RKO (cell line): ENCODE data around the gene ZNF423.
"Not testable (repeated sequence)": the region's sequence is repeated elsewhere in the genome, so short reads cannot be mapped to it uniquely, and the experiment has no call there.

Experiments
- DNase-seq: peaks from one replicate; pipeline ENCODE4 v3.0.0-alpha.2; 2016; ENCODE audit warnings: low spot score

ZNF423 gene

GRCh38 chr16:49510141-49510540 lies 345.8 kb downstream of the ZNF423 start:
- DNase-seq: no peak

DNA sequence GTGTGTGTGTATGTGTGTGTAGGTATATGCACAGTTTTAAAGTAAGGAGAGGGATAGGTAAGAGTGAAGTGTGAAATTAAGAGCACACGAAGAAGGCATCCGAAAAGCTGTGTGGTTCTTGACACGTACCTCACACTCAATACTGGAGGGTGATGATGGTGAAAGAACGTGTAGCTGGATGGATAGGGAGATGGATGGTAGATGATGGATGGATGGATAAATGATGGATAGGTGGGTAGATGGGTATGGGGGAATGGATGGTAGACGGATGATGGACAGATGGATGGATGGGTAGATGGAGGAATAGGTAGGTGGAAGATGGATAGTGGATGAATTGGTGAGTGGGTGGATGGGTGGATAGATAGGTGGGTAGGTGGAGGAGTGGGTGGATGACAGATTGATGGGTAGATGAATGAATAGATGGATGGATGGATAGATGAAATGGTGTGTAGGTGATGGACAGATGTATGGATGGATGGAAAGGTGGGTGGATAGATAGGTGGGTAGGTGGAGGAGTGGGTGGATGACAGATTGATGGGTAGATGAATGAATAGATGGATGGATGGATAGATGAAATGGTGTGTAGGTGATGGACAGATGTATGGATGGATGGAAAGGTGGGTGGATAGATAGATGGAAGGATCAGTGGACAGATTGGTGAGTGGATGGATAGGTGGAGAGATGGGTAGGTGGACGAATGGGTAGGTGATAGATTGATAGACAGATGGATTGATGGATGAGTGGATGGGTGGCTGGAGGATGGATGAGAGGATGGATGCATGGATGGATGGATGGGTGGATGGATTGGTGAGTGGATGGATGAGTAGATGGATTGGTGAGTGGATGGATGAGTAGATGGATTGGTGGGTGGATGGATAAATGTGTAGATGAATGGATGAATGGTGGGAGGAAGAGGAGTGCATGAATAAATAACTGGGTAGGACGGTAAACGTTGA lies 349.6 kb downstream of the ZNF423 start:
- not testable (repeated sequence) for DNase-seq

GRCh38 chr16:49505556-49505955 lies 350.4 kb downstream of the ZNF423 start:
- no peak for DNase-seq

DNA sequence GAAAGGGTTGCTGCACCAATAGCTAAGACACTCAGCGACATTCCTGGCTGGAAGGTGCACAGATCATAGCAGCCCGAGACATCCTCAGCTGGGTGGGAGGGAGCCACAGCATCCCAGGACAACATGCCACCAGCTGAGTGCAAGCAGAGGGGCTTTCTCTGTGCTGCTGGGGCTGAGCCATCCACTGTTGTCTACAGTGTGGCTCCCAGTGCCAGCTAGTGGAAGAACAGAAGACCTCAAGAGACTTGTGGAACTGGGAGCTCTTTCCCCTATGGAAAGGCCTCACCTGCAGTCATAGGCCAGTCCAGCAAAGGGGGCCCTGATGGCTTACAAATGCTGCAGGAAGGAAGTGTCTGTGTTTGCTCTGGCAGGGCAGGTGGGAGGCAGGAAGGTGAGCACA lies 351.3 kb downstream of the ZNF423 start:
- no peak for DNase-seq

DNA sequence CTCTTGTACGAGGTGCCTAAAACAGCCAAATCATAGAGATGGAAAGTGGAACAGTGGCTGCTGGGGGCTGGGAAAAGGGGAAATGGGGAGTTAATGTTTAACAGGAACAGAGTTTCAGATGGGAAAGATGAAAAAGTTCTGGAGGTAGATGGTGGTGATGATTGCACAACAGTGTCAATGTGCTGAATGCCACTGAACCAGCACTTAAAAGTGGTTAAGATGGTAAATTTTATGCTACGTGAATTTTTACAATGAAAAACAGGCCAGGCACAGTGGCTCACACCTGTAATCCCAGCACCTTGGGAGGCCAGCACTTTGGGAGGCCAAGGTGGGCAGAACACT lies 351.9 kb downstream of the ZNF423 start:
- DNase-seq: no peak

DNA sequence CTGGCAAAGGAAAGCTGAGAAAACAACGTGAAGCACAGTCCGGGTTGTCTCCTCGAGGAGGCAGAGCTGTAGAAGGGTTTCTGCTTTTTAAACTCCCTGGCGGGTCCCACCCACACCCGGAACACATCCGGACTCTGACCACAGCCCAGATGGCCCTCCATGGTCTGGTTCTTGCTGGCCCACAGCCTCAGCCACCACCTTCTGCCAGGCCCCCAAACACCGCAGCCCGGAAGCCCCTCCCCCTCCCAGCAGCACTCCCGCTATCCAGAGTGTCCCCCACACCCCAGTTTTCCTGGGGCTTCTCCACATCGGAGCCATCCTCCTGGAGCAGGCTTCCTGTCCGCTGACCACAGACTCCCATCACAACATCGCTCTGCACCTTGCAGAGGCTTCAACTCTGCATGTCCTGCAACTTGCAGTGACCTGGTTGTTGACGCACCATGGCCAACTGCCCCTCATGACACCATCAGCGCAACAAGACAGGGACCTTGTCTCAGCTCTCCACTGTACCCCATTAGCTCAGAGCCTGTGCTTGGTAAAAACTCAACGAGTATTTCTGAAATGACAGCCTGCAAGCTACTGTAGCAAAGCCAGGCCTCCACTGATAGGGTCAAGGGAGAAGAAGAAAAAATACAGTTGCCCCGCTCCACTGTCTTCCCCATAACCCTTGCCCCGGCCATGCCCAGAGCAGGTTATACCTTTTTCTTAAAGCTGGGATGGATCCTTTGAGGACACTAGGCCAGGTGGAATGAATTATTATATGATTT lies 352.5 kb downstream of the ZNF423 start:
- no peak for DNase-seq

GRCh38 chr16:49502136-49502881 lies 353.6 kb downstream of the ZNF423 start:
- no peak for DNase-seq

DNA sequence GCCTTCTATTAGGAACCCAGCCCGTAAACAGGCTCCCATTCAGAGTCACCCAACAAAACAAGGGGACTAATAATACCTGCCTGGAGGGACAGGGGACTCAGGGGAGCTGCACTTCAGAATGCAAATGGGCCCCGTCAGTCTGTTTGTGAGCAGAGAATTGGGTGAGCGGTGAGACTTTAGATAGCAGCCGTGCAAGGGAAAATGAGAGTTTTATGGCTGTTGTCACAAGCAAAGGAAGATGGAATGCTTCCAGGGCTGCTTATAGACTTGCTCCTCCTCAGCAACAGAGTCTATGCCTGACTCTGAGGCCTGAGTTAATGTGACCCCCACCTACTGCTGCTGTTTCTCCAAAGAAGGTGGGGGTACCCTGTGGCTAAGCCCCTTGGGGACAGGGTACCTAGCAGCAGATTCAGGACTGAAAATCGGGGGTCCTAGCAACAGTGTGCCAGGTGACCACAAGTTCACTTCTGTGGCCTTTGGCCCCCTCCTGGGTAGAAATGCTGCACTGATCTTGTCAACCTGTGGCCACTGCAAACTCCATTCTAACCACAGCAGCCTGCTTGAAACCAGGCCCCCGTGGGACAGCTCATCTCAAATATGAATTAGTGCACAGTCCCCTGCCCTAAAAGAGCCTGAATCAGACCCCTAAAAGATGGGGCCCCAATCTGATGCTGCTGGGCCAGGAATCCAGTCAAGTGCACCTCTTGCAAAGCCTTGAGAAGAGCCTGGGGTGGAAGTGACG lies 355.9 kb downstream of the ZNF423 start:
- no peak for DNase-seq

GRCh38 chr16:49499414-49499785 lies 356.5 kb downstream of the ZNF423 start:
- no peak for DNase-seq

GRCh38 chr16:49498666-49499413 lies 357.1 kb downstream of the ZNF423 start:
- DNase-seq: no peak

- DNase-seq: no peak
These were observed 357.6 kb downstream of the ZNF423 start for GRCh38 chr16:49498264-49498663.

GRCh38 chr16:49497466-49497865 lies 358.4 kb downstream of the ZNF423 start:
- DNase-seq: no peak

GRCh38 chr16:49496656-49497055 lies 359.3 kb downstream of the ZNF423 start:
- DNase-seq: no peak

DNA sequence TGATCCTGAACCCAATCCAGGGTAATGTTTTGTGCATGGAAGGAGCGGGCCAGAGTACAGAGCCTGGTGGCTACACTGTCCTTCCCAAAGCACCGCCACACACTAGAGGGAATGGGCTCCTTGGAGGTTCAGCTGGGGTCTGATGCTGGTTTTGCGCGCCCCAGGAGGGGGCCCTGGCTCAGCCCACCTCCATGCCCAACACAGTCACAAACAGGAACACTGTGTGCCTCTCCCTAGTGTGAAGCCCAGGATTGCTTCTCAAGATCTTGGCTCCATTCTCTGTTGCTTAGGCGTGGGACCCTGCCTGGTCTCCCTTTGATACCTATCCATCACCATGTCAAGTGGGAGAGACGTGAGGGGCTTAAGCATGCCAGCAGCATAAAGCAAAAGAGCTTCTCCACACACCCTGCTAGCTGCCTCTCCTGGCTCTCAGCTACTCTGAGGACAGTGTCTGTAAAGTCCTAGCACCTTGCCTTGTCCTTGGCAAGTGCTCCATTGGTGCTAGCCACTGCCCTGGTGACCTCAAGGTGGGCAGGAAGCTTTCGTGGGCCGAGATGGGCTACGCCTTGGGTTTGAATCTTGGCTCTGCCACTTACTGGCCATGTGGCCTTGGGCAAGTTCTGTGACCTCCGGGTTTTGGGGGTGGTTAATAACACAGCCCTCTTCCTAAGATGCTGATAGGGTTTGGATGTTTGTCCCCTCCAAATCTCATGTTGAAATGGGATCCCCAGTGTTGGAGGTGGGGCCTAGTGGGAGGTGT lies 360.1 kb downstream of the ZNF423 start:
- DNase-seq: no peak

GRCh38 chr16:49494891-49495566 lies 360.9 kb downstream of the ZNF423 start:
- DNase-seq: no peak

DNA sequence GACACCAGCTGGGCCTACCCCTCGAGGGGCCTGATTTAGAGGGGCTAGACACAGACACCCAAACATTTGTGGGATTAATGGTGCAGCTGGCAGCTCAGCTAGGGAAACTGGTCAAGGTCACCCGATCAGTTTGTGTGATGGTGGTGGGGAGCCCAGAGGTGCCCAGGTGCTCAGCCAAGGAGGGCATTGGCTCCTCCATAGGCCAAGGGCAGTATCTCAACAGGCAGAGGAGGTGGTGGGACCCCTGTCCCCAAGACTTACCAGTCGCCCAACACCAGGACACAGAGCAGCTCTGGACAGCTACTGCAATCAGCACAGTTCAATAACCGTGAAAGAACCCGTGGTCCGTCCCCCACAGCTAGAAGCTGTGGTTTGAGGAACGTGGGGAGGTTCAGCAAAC lies 361.4 kb downstream of the ZNF423 start:
- no peak for DNase-seq

DNA sequence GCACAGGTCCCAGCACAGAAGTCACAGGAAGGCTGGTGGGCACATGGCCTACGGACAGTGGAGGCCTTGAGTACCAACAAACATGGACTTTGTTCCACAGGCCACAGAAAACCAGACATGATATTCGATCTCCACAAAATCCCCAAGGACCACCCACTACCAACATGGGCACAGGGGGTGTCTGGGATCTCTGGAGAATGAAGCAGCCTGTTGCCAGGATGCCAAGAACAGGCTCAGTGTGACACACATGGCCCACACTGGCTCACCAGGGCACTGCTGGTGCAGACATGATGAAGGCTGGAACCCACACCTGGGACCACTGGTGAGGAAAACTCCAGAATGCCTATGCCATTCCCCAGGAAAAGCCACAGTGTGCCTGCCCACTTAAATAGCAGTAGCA lies 362.1 kb downstream of the ZNF423 start:
- DNase-seq: no peak

DNA sequence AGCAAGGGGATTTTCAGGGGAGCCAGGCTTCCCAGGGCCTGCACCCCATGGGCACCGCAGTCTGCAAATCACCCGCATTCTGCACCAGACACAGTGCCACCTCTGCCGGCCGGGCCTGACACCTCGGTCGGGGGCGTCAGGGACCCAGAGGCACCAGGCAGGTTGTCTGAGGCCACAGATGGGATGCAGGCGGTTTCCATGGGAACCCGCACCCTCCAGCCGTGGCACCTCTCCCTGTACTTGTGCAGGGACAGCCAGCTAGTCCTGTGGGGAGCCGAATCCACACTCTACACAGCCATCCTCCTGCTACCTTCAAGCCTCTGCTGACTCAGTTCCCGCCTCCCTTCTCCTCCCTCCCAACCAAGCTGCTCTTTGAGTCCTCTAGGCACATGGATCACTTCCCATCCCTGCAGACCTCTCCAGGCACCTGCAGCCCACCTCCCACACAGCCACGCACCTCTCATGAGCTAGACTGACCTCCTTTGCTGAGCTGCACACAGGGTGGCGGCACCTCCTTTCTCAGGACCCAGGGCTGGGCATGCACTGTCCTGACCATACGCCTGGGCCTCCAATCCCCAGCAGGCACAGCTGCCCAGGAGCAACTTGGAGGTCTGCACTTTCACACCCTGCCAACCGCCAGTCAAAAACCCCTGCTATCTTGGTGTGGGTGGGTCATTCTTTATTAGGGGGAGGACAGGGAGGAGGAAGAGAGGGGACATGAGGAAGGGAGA lies 362.9 kb downstream of the ZNF423 start:
- no peak for DNase-seq
